Endothelial cell of umbilical vein (primary cell): ENCODE results near the gene UBE2Q2. TPM values are rescaled to one million over a fixed set of nuclear protein-coding genes. Genes with fewer than 3 reads are reported as not detected.
"Not testable (repeated sequence)": the region's sequence is repeated elsewhere in the genome, so short reads cannot be mapped to it uniquely, and the experiment has no call there.

ENCODE experiments used
- BruUV-seq: library from RNA; stranded (reverse); fragments of 400-500 nt; replicated peaks from 2 replicates; lab custom pipeline; 2021; lab: Mats Ljungman, UMichigan
- CTCF ChIA-PET: fragments of 300-600, 350-600 bp; sonication (Branson Sonifier 250); formaldehyde crosslinking; loops from one replicate; lab custom pipeline; 2021; ENCODE audit warnings: antibody characterized with exemption, inconsistent platforms; lab: Charles Lee
- POLR2A ChIA-PET: fragments of 300-600, 350-600 bp; sonication (Branson Sonifier 250); formaldehyde crosslinking; loops from one replicate; lab custom pipeline; 2021; ENCODE audit warnings: antibody characterized with exemption, inconsistent platforms; lab: Charles Lee
- DNase-seq: peaks from one replicate; pipeline ENCODE4 v3.0.0-alpha.2; 2011; ENCODE audit warnings: low read depth, low spot score
- FAIRE-seq: peaks from 2 replicates; lab custom pipeline; 2011; peaks lifted over from hg19 to GRCh38; lab: Jason Lieb, UNC
- H2AFZ ChIP-seq: 2 replicates; pipeline ENCODE4 v1.6.0; 2012; ENCODE audit warnings: low read depth, low read length, control low read depth, inconsistent platforms
- H3K27ac ChIP-seq: 2 replicates; pipeline ENCODE4 v1.5.1; 2011; ENCODE audit warnings: low read depth, mild to moderate bottlenecking, control low read depth, low read length, moderate library complexity; ENCODE audit not compliant: insufficient read depth
- H3K27me3 ChIP-seq, 2 experiments: 2 replicates each; pipeline versions ENCODE4 v1.6.0 to v1.6.1; 2011; ENCODE audit warnings: low read length in 2 of 2, mixed read lengths in 1 of 2; ENCODE audit not compliant: control insufficient read depth in 2 of 2, insufficient read depth in 2 of 2
- H3K36me3 ChIP-seq, 2 experiments: 2 replicates in 1 of 2; 3 replicates in 1 of 2; pipeline ENCODE4 v1.5.1; 2011; ENCODE audit warnings: low read length in 2 of 2, mild to moderate bottlenecking in 1 of 2, moderate library complexity in 1 of 2; ENCODE audit not compliant: control insufficient read depth in 2 of 2, insufficient read depth in 2 of 2; ENCODE audit errors: extremely low read depth in 1 of 2
- H3K4me1 ChIP-seq: 3 replicates; pipeline ENCODE4 v1.5.1; 2011; ENCODE audit warnings: mild to moderate bottlenecking, low read length; ENCODE audit not compliant: control insufficient read depth, insufficient read depth; ENCODE audit errors: extremely low read depth
- H3K4me2 ChIP-seq: 2 replicates; pipeline ENCODE4 v1.6.1; 2011; ENCODE audit warnings: low read length, control low read depth, mixed read lengths; ENCODE audit not compliant: insufficient read depth
- H3K4me3 ChIP-seq, 3 experiments: fragments of 200-600 bp in 1 of 3; sonication (generic), shearing (Covaris generic) in 1 of 3; replicated peaks in 1 of 3; 2 replicates each; pipeline ENCODE4 v1.5.1; 2011 to 2016; ENCODE audit warnings: control low read depth in 3 of 3, low read length in 3 of 3, mild to moderate bottlenecking in 2 of 3, inconsistent platforms in 1 of 3, low read depth in 1 of 3, moderate library complexity in 1 of 3; ENCODE audit not compliant: insufficient read depth in 1 of 3
- H3K79me2 ChIP-seq: 2 replicates; pipeline ENCODE4 v1.6.0; 2012; ENCODE audit warnings: low read length, inconsistent platforms; ENCODE audit not compliant: control insufficient read depth, insufficient read depth
- H3K9ac ChIP-seq: replicated peaks from 2 replicates; pipeline ENCODE3; 2011; ENCODE audit warnings: low read length, control low read depth; ENCODE audit not compliant: insufficient read depth; ENCODE audit errors: extremely low read depth
- H3K9me1 ChIP-seq: replicated peaks from 3 replicates; pipeline ENCODE4 v1.6.0; 2011; ENCODE audit warnings: mild to moderate bottlenecking, low read length; ENCODE audit not compliant: control insufficient read depth, insufficient read depth; ENCODE audit errors: extremely low read depth
- H3K9me3 ChIP-seq: replicated peaks from 2 replicates; pipeline ENCODE4 v1.5.1; 2012; ENCODE audit warnings: low read length, inconsistent platforms; ENCODE audit not compliant: control insufficient read depth, insufficient read depth
- H4K20me1 ChIP-seq: replicated peaks from 2 replicates; pipeline ENCODE3; 2011; ENCODE audit warnings: mild to moderate bottlenecking, low read length; ENCODE audit not compliant: control insufficient read depth, insufficient read depth; ENCODE audit errors: extremely low read depth
- dilution Hi-C: fragments of 300-500 bp; cut with MboI; formaldehyde crosslinking; loops from one replicate; pipeline ENCODE4 v1.15.0; 2019; ENCODE audit warnings: low sequenced_read_pairs; ENCODE audit not compliant: extremely low pct_ligation_motif_present
- intact Hi-C: fragments of 100-400 bp; cut with micrococcal nuclease; formaldehyde crosslinking; loops from one replicate; pipeline ENCODE4 v1.10.0; 2022
- polyA plus RNA-seq, 4 experiments: library from polyadenylated mRNA; depleted of rRNA in 3 of 4; stranded (reverse) in 3 of 4; unstranded in 1 of 4; fragments of >200 nt; gene quantifications; 2 replicates each; pipeline versions ENCODE4 v1.2.1 to v1.2.3, GENCODE V29; 2011 to 2012; ENCODE audit warnings: missing spikeins in 1 of 4
- total RNA-seq: library from RNA; stranded (reverse); gene quantifications from 2 replicates; pipeline ENCODE4 v1.2.3, GENCODE V29; 2021
- TF ChIP-seq, protein P1 (sequence below): IDR thresholded peaks from 2 replicates; pipeline ENCODE4 v1.6.1; 2011; ENCODE audit not compliant: insufficient read depth, insufficient read length
- TF ChIP-seq, protein P2 (sequence below), 2 donors: IDR thresholded peaks; 1 replicate in 1 of 2; 2 replicates in 1 of 2; pipeline ENCODE4 v1.5.1; 2011; ENCODE audit warnings: low read length in 2 of 2, mild to moderate bottlenecking in 2 of 2, moderate library complexity in 2 of 2, control low read depth in 1 of 2, inconsistent platforms in 1 of 2, low read depth in 1 of 2; ENCODE audit not compliant: insufficient read depth in 1 of 2; ENCODE audit errors: extremely low read depth in 1 of 2

UBE2Q2 gene
- total and polyA plus RNA-seq, 2 donors (not counting 3 experiments of a cell fraction or from before 2014, with no cell fraction given), result 12.9 to 32.8 TPM

DNA sequence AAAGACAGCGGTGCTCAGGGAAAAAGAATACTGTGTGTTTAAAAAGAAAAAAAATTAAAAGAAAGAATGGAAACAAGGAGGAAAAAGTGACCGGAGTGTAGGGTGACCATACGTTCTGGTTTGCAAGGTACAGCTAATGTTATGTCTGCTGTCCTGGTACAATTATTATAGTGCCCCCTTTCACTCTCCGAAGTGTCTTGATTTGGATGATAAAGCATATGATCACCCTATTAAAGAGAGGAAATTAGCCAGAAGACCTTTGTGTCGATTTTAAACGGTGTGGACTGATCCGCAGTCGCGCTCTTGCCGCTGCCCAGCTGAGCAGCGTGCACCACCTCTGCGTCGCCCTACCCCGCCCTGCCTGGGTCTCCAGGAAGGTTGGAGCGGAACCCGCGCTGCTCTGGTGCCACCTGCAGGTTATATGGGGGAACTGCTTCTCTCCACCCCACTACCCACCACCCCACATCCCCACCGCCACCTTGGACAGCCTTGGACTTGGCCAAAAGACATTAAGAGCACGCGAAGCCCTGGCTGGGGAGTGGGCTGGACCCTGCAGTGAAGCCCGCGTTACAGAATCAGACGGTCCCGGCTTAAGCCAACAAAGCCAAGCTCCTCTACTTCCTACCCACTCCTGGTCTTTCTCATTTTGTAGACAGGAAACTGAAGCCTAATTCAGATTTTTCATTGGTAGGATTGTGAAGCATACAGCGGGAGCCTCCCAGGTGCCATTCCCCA is 41.2 kb upstream of the UBE2Q2 start:
- CTCF ChIA-PET, result interaction anchor here (0.7 to 4.9 kb wide), 22 partner anchors 9 to 434 kb away, joined by 3 to 59 read pairs (median 6); partner anchors contain the start of genes MAN2C1 and UBE2Q2
- intact Hi-C loops (loop anchor here (1.0 to 10.0 kb wide), 5 partner anchors 74 to 437 kb away; partner anchors contain the start of gene MAN2C1), dilution Hi-C loops (no loop called here)
- H3K9ac ChIP-seq, result no peak overlapping the region
- H3K4me1 ChIP-seq, result no peaks in the 10 kb centered on the region
- H3K36me3 ChIP-seq, result no peaks in the 10 kb centered on the region
- no peaks in the 10 kb centered on the region for H3K9me1 ChIP-seq
- peak; percentile 80 for FAIRE-seq
- DNase-seq, result peak; percentile 67
- BruUV-seq, result no TSS peak
- TF ChIP-seq, protein P1, sequence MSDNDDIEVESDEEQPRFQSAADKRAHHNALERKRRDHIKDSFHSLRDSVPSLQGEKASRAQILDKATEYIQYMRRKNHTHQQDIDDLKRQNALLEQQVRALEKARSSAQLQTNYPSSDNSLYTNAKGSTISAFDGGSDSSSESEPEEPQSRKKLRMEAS, result no peak
- TF ChIP-seq, protein P2, sequence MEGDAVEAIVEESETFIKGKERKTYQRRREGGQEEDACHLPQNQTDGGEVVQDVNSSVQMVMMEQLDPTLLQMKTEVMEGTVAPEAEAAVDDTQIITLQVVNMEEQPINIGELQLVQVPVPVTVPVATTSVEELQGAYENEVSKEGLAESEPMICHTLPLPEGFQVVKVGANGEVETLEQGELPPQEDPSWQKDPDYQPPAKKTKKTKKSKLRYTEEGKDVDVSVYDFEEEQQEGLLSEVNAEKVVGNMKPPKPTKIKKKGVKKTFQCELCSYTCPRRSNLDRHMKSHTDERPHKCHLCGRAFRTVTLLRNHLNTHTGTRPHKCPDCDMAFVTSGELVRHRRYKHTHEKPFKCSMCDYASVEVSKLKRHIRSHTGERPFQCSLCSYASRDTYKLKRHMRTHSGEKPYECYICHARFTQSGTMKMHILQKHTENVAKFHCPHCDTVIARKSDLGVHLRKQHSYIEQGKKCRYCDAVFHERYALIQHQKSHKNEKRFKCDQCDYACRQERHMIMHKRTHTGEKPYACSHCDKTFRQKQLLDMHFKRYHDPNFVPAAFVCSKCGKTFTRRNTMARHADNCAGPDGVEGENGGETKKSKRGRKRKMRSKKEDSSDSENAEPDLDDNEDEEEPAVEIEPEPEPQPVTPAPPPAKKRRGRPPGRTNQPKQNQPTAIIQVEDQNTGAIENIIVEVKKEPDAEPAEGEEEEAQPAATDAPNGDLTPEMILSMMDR (IDR thresholded peaks at IDR 0.05; ENCODE audit: extremely low read depth in 1 of 2, insufficient read depth in 1 of 2, low read depth in 1 of 2, low read length in 2 of 2), result peak; percentile 59 to 91
- POLR2A ChIA-PET, result no interaction called here
- H3K79me2 ChIP-seq, result no peaks in the 10 kb centered on the region
- peak overlapping the region; percentile 43 for H3K4me2 ChIP-seq
- no peak overlapping the region for H2AFZ ChIP-seq
- H3K27ac ChIP-seq, result no peak overlapping the region
- no peak overlapping the region for H3K4me3 ChIP-seq
- no peaks in the 10 kb centered on the region for H4K20me1 ChIP-seq
- peaks cover 44 to 49% of the 10 kb centered on the region in 2 experiments for H3K27me3 ChIP-seq
- H3K9me3 ChIP-seq, result no peaks in the 10 kb centered on the region

DNA sequence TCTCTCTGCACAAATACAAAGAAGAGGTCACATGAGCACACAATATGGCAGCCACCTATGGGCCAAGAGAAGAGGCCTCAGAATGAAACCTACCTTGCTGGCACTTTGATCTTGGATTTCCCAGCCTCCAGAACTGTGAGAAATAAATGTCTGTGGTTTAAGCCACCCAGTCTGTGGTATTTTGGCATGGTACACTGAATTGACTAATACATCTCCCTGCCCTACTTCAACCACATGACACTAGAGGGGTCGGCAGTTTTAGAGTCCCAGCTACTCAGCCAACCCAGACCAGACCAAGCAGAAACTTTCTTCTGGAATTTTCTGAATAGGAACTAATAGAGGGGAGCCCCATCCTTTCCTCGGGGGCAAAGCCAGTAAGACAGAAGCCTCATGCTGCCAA is 35.8 kb upstream of the UBE2Q2 start:
- DNase-seq, H3K4me2 ChIP-seq, CTCF ChIA-PET, H4K20me1 ChIP-seq, H3K4me1 ChIP-seq, dilution Hi-C loops, H3K36me3 ChIP-seq, H3K9ac ChIP-seq, H3K4me3 ChIP-seq, H3K9me3 ChIP-seq, H2AFZ ChIP-seq, POLR2A ChIA-PET, H3K79me2 ChIP-seq, H3K9me1 ChIP-seq, FAIRE-seq, H3K27ac ChIP-seq, BruUV-seq: not testable (repeated sequence)
- H3K27me3 ChIP-seq, result peaks cover 14 to 16% of the 10 kb centered on the region in 2 experiments
- intact Hi-C loops, result loop anchor here (10.0 kb wide), 1 partner anchor 443 kb away; the partner anchor contains the start of gene MAN2C1

GRCh38 chr15:75808009-75808408 is 35.2 kb upstream of the UBE2Q2 start:
- H3K4me3 ChIP-seq, H3K79me2 ChIP-seq, H3K36me3 ChIP-seq, dilution Hi-C loops, H3K9me3 ChIP-seq, H4K20me1 ChIP-seq, H3K4me2 ChIP-seq, BruUV-seq, H3K9me1 ChIP-seq, H3K9ac ChIP-seq, FAIRE-seq, H3K4me1 ChIP-seq, DNase-seq, POLR2A ChIA-PET, H3K27ac ChIP-seq, H2AFZ ChIP-seq: not testable (repeated sequence)
- CTCF ChIA-PET, result interaction anchor here (2.7 to 4.1 kb wide), 3 partner anchors 34 to 121 kb away, joined by 11 to 80 read pairs (median 16); no protein-coding TSS in a partner anchor
- H3K27me3 ChIP-seq, result peaks cover 11 to 16% of the 10 kb centered on the region in 2 experiments
- intact Hi-C loops, result loop anchor here (10.0 kb wide), 1 partner anchor 443 kb away; the partner anchor contains the start of gene MAN2C1
